ENCODE data around the gene SPEM3.

Gene SPEM3

GRCh38 chr17:7428557-7428956 lies at the start of gene SPEM3:
Gene SPEM3, plus strand, starts transcription at chr17:7428857. Its CDS starts 46 bp downstream, at chr17:7428903.
- no peak for TF ChIP-seq CTCF (IDR thresholded peaks at IDR 0.05; ENCODE audit: low read depth, low read length, missing control alignments)
- H3K4me3 ChIP-seq (ENCODE audit: low read depth, low read length) = no peak within 1 kb of the TSS
- DNase-seq (ENCODE audit: low read depth) = no peak

DNA sequence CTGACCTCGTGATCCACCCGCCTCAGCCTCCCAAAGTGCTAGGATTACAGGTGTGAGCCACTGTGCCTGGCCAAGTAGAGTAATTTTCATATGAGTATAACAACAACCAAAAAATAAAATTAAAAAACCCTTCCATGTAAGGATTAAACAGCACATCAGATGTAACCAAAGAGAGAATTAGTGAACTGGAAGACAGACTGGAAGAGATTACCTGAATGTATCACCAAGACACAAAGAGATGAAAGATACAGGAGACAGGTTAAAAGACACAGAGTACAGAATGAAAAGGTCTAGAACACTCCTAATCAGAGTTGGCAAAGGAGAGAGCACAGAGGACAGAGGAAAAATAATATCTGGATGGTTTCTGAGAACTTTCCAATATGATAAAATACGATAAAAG lies 49.5 kb upstream of the SPEM3 start:
- no peak for TF ChIP-seq CTCF (IDR thresholded peaks at IDR 0.05; ENCODE audit: low read depth, low read length, missing control alignments)
- no peak overlapping the region for H3K4me3 ChIP-seq (ENCODE audit: low read depth, low read length)
- DNase-seq (ENCODE audit: low read depth) = no peak

DNA sequence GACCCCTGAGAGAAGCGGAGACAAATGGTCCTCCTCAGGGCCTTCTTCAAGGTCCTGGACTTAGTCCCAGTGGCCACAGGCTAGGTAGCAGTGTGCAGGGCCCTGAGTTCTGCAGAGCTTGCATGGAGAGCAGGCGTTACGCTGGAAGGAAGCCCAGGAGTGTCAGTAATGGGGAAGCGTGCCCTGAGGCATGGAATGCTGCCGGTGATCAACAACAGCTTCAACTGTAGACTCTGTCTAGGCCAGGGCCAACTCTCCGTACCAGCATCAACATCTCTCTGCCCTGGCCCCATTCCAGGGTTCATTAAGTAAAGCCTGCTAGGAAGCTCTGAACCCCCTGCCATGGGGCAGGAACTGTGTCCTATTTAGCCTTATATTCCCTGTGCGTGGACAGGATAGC lies 48.3 kb upstream of the SPEM3 start:
- no peak overlapping the region for H3K4me3 ChIP-seq (ENCODE audit: low read depth, low read length)
- no peak for TF ChIP-seq CTCF (IDR thresholded peaks at IDR 0.05; ENCODE audit: low read depth, low read length, missing control alignments)
- no peak for DNase-seq (ENCODE audit: low read depth)

DNA sequence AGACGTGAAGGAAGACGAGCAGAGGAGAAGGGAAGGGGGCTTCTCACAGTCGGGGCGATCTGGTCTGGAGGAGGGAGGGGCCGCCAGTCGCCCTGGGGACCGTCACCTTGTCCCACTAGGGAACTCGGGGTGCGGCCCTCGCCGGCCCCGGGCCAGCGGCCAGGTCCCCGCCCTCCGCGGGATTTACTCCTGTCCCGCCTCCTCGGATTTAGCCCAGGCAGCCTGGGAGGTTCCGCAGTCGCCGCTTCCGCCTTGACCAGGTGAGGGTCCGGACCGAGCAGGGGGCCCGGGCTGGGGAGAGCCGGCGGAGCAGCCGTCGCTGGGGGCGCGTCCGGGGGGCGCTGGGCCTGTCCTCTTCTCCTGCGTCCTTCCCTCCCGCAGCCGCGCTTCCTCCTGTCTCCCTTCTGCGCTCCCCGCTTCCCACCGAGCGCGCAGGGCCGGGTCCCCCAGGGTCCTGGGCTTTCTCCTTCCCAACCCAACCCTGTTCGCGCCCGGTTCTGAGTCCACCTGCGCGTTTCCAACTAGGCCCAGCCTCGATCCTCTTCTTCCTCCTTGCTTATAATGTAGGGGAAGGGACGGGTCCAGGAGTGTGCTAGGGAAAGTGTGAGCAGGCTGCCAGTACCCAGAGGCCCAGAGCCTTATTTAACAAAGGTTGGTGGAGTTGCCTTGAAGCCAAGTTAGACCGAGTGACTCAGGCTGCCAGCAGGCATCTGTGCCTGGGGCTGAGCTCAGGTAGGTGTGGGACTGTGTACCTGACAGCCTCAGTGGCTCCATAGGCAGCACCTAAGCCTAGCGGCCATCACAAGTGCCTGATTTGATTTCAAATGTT lies 47.6 kb upstream of the SPEM3 start, which contains the start of gene TNK1:
TNK1 (plus strand) TSS at position 235 of the 829 bp plus-strand sequence. CDS start 1,838 bp downstream, outside the sequence.
- TF ChIP-seq CTCF (IDR thresholded peaks at IDR 0.05; ENCODE audit: low read depth, low read length, missing control alignments) = no peak
- no peak within 1 kb of the TSS for H3K4me3 ChIP-seq (ENCODE audit: low read depth, low read length)
- DNase-seq (ENCODE audit: low read depth) = no peak

- no peak for DNase-seq (ENCODE audit: low read depth)
- TF ChIP-seq CTCF (IDR thresholded peaks at IDR 0.05; ENCODE audit: low read depth, low read length, missing control alignments) = no peak
- H3K4me3 ChIP-seq (ENCODE audit: low read depth, low read length) = no peak overlapping the region
These were observed 45.8 kb upstream of the SPEM3 start for GRCh38 chr17:7382901-7383300.

DNA sequence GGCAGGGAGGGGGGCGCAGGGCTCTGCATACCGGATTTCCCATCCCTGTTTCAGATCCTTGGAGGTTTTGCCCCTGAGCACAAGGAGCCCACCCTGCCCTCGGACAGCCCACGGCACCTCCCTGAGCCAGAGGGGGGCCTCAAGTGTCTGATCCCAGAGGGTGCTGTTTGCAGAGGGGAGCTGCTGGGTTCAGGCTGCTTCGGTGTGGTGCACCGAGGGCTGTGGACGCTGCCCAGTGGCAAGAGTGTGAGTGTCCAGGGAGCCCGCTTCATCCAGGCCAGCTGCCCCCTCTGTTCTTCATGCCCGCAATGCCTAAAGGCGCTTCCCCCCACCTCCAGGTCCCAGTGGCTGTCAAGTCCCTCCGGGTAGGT lies 45.3 kb upstream of the SPEM3 start:
- no peak for TF ChIP-seq CTCF (IDR thresholded peaks at IDR 0.05; ENCODE audit: low read depth, low read length, missing control alignments)
- H3K4me3 ChIP-seq (ENCODE audit: low read depth, low read length) = no peak overlapping the region
- DNase-seq (ENCODE audit: low read depth) = no peak

All from GM12864 (cell line).